GM23338 (cell line): ENCODE results near the gene FTO.

ENCODE experiments used
- CREB1 ChIP-seq: fragments of 250-450 bp; sonication (Bioruptor Pico); IDR thresholded peaks from 2 replicates; pipeline ENCODE4 v1.5.0; 2020; ENCODE audit warnings: low read depth, mild to moderate bottlenecking, moderate library complexity
- CTCF ChIP-seq, 2 experiments: fragments of 200-600 bp in 1 of 2; sonication (generic) in 1 of 2; conservative IDR thresholded peaks; 2 replicates each; pipeline versions ENCODE4 v1.5.1 to v1.6.1; 2016 to 2017; ENCODE audit warnings: antibody characterized with exemption in 2 of 2, low read depth in 2 of 2, mild to moderate bottlenecking in 2 of 2, moderate library complexity in 1 of 2
- ETS1 ChIP-seq: IDR thresholded peaks from 2 replicates; pipeline ENCODE4 v1.6.1; 2016; ENCODE audit warnings: antibody characterized with exemption
- EZH2 ChIP-seq: fragments of 200-600 bp; sonication (generic); IDR thresholded peaks from one replicate; pipeline ENCODE4 v1.8.0; 2017; ENCODE audit warnings: antibody characterized with exemption, mild to moderate bottlenecking, low read depth; ENCODE audit not compliant: unreplicated experiment
- EZH2phosphoT487 ChIP-seq: fragments of 200-600 bp; sonication (generic); IDR thresholded peaks from one replicate; pipeline ENCODE4 v1.8.1; 2018; ENCODE audit warnings: antibody characterized with exemption; ENCODE audit not compliant: unreplicated experiment
- JUNB ChIP-seq: IDR thresholded peaks from one replicate; pipeline ENCODE4 v1.6.1; 2016; ENCODE audit warnings: antibody characterized with exemption; ENCODE audit not compliant: unreplicated experiment
- NANOG ChIP-seq: IDR thresholded peaks from 2 replicates; pipeline ENCODE4 v1.6.1; 2016; ENCODE audit warnings: antibody characterized with exemption, borderline replicate concordance
- POLR2AphosphoS5 ChIP-seq: IDR thresholded peaks from 2 replicates; pipeline ENCODE4 v1.6.1; 2016; ENCODE audit warnings: antibody characterized with exemption, low read depth
- REST ChIP-seq: IDR thresholded peaks from one replicate; pipeline ENCODE4 v1.6.1; 2018; ENCODE audit warnings: antibody characterized with exemption; ENCODE audit not compliant: unreplicated experiment
- STAT1 ChIP-seq: IDR thresholded peaks from one replicate; pipeline ENCODE4 v1.6.1; 2016; ENCODE audit warnings: antibody characterized with exemption; ENCODE audit not compliant: unreplicated experiment
- ZNF114 ChIP-seq: fragments of 250-450 bp; sonication (Bioruptor Pico); IDR thresholded peaks from 2 replicates; pipeline ENCODE4 v1.5.0; 2020; ENCODE audit warnings: mild to moderate bottlenecking, moderate library complexity
- ZNF331 ChIP-seq: fragments of 250-450 bp; sonication (Bioruptor Pico); IDR thresholded peaks from 2 replicates; pipeline ENCODE4 v1.5.0; 2020; ENCODE audit warnings: low read depth, mild to moderate bottlenecking, moderate library complexity
- ZNF462 ChIP-seq: fragments of 250-450 bp; sonication (Bioruptor Pico); IDR thresholded peaks from 2 replicates; pipeline ENCODE4 v1.5.0; 2020; ENCODE audit warnings: mild to moderate bottlenecking, moderate library complexity

DNA sequence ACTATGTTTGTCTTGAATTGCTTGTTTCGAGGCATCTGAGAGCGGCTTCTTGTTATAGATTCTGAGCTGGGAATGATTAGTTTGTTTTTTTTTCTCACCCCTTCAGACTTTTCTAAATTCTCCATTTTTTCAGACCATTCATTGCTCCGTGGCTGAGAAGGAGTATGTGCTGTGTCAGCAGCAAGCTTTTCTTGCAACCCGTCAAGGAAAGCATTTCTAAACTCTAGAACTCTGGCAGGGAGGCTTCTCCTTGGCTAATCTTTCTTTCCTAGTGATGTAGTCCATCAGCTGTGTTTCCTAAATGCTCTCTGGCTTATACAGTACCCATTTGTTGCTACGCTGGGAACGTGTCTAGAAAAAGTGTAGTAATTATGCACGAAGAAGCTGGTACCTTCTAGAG, 133.5 kb downstream of the FTO start:
- TF ChIP-seq CTCF (conservative IDR thresholded peaks at IDR 0.05; ENCODE audit: low read depth in 2 of 2) (no peak), POLR2AphosphoS5 (no peak), CREB1 (CRISPR knock-in tag) (no peak), EZH2phosphoT487 (no peak), ZNF331 (CRISPR knock-in tag) (no peak), JUNB (no peak), EZH2 (no peak), REST (no peak), ETS1 (no peak), NANOG (no peak), STAT1 (no peak), ZNF462 (CRISPR knock-in tag) (no peak), ZNF114 (no peak)
